Right lobe of liver (tissue), 6 donors: Measurements from ENCODE around the gene OR13C3. TPM values are rescaled to one million over a fixed set of nuclear protein-coding genes. Genes with fewer than 3 reads are reported as not detected.

ENCODE experiments used
- ATAC-seq, 4 donors: fragments of 200-7000 bp; cut with Tn5 transposase; one replicate each; pipeline ENCODE4 v1.9.1; 2020; ENCODE audit warnings: mild to moderate bottlenecking in 4 of 4, moderate library complexity in 4 of 4
- DNase-seq, 3 donors: peaks; one replicate each; pipeline ENCODE4 v3.0.0-alpha.2; 2020
- H3K27ac ChIP-seq, 3 donors: fragments of 200-600 bp; one replicate each; pipeline ENCODE4 v1.8.0; 2022
- H3K27me3 ChIP-seq, 2 donors: fragments of 200-600 bp; one replicate each; pipeline ENCODE4 v1.8.0; 2022
- H3K36me3 ChIP-seq, 4 donors: fragments of 200-600 bp; sonication (generic) in 1 of 4; one replicate each; pipeline versions ENCODE4 v1.5.1 to v1.8.0; 2017 to 2022; ENCODE audit warnings: control low read depth in 1 of 4
- H3K4me1 ChIP-seq, 4 donors: fragments of 200-600 bp; sonication (generic) in 1 of 4; one replicate each; pipeline versions ENCODE4 v1.5.1 to v1.8.0; 2017 to 2022; ENCODE audit warnings: control low read depth in 1 of 4
- H3K4me3 ChIP-seq, 3 donors: fragments of 200-600 bp; one replicate each; pipeline ENCODE4 v1.8.0; 2022
- H3K9me3 ChIP-seq, 4 donors: fragments of 200-600 bp; sonication (generic) in 1 of 4; one replicate each; pipeline versions ENCODE4 v1.5.1 to v1.8.0; 2017 to 2022; ENCODE audit warnings: control low read depth in 1 of 4
- POLR2A ChIP-seq: fragments of 450-650 bp; IDR thresholded peaks from one replicate; pipeline ENCODE4 v1.6.1; 2017; ENCODE audit warnings: antibody characterized with exemption, mild to moderate bottlenecking
- WGBS: methylation state at CpG from one replicate; pipeline ENCODE4 v1.1.6; 2018; ENCODE audit warnings: low coverage, low lambda C conversion rate; ENCODE audit not compliant: insufficient coverage; ENCODE audit errors: missing lambda C conversion rate; 5-methylcytosine and 5-hydroxymethylcytosine counted together
- intact Hi-C, 2 donors: fragments of 100-400 bp; cut with DNase I; formaldehyde crosslinking; loops; one replicate each; pipeline versions ENCODE4 v1.11.2 to v1.14.1; 2022
- total RNA-seq, 6 experiments: library from RNA; depleted of rRNA in 2 of 6; stranded (reverse); fragments of >200 nt in 2 of 6; fragmentation: NEBNext Ultra II Directional in 3 of 6; extraction: Animal tissue kit (Norgen Biotek cat#: 25700) in 3 of 6; gene quantifications; one replicate each; pipeline versions ENCODE4 v1.1.0 to v1.2.4, GENCODE V29; 2016 to 2023
- TF ChIP-seq, protein P1 (sequence below), 4 donors: fragments of 200-600 bp in 3 of 4; fragments of 450-650 bp in 1 of 4; IDR thresholded peaks; one replicate each; pipeline versions ENCODE4 v1.5.1 to v1.8.0; 2016 to 2022; ENCODE audit warnings: antibody characterized with exemption in 4 of 4, mild to moderate bottlenecking in 2 of 4
- donor health status: DM: no; HTN: yes; CAD: no.
- donor health status: DM: no; HTN: no; CAD: no.
- donor health status: DM: no; HTN: no; CAD: no.
- donor health status: DM: no; HTN: yes; CAD: no.
- donor health status: DM: no; HTN: yes; CAD: no.

Gene OR13C3
- total RNA-seq, 6 experiments from 2014 or later: not detected

DNA sequence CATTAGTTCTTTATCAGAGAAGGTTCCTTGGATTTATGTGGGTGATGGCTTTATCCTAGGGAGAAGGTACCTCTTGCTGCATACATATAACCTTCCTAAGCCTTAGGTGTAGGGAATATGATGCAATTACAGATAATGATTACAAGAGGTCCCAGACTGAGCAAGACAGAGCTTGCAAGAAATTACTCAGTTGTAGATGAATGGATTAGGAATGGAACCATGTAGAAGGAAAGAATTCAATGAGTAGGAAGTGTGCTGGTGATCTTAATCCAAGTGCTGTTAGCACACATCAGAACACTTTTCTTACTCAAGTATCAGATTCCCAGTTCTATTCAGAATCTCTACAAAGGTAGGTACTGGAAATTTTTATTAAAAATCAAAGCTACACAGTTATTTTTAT, 30.1 kb downstream of the OR13C3 start:
- H3K36me3 ChIP-seq: no peaks in the 10 kb centered on the region
- TF ChIP-seq, protein P1, sequence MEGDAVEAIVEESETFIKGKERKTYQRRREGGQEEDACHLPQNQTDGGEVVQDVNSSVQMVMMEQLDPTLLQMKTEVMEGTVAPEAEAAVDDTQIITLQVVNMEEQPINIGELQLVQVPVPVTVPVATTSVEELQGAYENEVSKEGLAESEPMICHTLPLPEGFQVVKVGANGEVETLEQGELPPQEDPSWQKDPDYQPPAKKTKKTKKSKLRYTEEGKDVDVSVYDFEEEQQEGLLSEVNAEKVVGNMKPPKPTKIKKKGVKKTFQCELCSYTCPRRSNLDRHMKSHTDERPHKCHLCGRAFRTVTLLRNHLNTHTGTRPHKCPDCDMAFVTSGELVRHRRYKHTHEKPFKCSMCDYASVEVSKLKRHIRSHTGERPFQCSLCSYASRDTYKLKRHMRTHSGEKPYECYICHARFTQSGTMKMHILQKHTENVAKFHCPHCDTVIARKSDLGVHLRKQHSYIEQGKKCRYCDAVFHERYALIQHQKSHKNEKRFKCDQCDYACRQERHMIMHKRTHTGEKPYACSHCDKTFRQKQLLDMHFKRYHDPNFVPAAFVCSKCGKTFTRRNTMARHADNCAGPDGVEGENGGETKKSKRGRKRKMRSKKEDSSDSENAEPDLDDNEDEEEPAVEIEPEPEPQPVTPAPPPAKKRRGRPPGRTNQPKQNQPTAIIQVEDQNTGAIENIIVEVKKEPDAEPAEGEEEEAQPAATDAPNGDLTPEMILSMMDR (IDR thresholded peaks at IDR 0.05): no peak
- no peak for TF ChIP-seq POLR2A
- no peak for DNase-seq

DNA sequence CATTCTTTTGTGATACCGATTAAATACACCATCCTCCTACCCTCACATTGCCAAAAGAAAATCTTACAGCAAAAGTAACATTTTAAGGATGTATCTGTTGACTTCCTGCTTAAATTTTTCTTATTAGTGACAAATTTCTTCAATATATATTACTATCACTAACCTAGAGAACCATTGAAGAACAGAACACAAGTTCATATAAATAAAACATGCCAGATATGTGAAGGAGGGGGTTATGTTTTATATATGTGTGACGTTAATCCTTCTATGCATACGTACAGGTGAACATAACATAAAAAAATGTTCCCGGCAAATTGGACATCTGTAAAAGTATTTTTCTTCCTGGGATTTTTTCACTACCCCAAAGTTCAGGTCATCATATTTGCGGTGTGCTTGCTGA, 32.7 kb downstream of the OR13C3 start, which contains the start of gene OR13F1:
Gene OR13F1, plus strand, starts transcription at position 301 of the 400 bp plus-strand sequence. Its CDS starts 0 bp downstream, at position 301.
- no peak for DNase-seq
- ATAC-seq: no peak
- Histone ChIP-seq H3K27me3 (no peaks in the 10 kb centered on the region), H3K27ac (no peak within 1 kb of the TSS), H3K36me3 (no peaks in the 10 kb centered on the region), H3K4me3 (no peak within 1 kb of the TSS), H3K4me1 (no peaks in the 10 kb centered on the region), H3K9me3 (no peaks in the 10 kb centered on the region)
- WGBS: 71% methylated on average over 5 of the region's 5 CpGs
- intact Hi-C loops: loop anchor here in 1 of 2 donors (10.0 kb wide), 1 partner anchor 61 kb away; the partner anchor contains the start of gene OR13C8
- TF ChIP-seq, protein P1 (IDR thresholded peaks at IDR 0.05): no peak
- no peak for TF ChIP-seq POLR2A

More for the DNA sequence above, 30.1 kb downstream of the OR13C3 start:
- no peaks in the 10 kb centered on the region for H3K27me3 ChIP-seq
- no peaks in the 10 kb centered on the region for H3K9me3 ChIP-seq
- ATAC-seq: no peak
- no peaks in the 10 kb centered on the region for H3K4me1 ChIP-seq
- H3K27ac ChIP-seq: no peak overlapping the region
- intact Hi-C loops: loop anchor here in 1 of 2 donors (10.0 kb wide), 1 partner anchor 58 kb away; the partner anchor contains the start of gene OR13C8
- no peak overlapping the region for H3K4me3 ChIP-seq

DNA sequence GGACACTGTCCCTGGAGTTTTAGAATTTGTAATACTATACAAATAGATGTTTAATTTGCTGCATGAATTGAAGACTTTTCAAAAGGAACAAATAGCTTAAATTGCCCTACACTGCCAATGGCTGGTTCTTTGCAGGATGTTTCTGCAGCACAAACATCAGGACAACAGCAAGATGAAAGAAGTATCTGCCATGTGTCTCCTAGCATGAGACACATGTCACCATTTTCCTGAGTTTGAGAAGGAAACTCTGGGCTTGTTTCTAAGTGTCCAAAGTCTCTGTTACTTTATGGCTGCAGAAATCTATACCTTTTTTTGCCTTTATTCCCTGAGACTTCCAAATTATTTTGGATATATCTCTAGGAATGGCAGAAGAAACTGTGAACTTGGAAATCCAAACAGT, 33.2 kb downstream of the OR13C3 start:
- intact Hi-C loops: loop anchor here in 1 of 2 donors (10.0 kb wide), 1 partner anchor 61 kb away; the partner anchor contains the start of gene OR13C8
- no peak overlapping the region for H3K27ac ChIP-seq
- no peaks in the 10 kb centered on the region for H3K27me3 ChIP-seq
- H3K9me3 ChIP-seq: no peaks in the 10 kb centered on the region
- ATAC-seq (no peak), DNase-seq (no peak)
- TF ChIP-seq POLR2A: no peak
- TF ChIP-seq, protein P1 (IDR thresholded peaks at IDR 0.05): no peak
- no peaks in the 10 kb centered on the region for H3K36me3 ChIP-seq
- no peaks in the 10 kb centered on the region for H3K4me1 ChIP-seq
- no peak overlapping the region for H3K4me3 ChIP-seq

DNA sequence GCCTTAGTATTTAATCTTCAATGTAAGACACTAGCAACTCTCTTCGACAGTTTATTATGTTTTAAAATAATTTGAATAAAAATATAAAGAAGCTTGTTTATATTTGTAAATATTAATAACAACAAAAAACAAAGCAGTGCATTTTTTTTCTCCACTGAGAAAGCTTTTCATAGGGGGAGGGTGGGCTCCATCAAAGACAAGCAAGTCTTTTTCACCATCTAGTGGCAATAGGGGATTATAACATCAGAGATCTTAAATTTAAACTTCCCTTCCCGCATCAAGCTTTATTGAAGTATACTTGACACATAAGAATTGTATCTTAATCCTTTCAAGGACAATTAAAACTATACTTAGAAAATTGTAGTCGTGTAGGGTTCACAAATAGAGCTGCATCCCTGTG, 41.8 kb downstream of the OR13C3 start:
- Histone ChIP-seq H3K36me3 (no peaks in the 10 kb centered on the region), H3K9me3 (no peaks in the 10 kb centered on the region), H3K27ac (no peak overlapping the region), H3K27me3 (no peaks in the 10 kb centered on the region), H3K4me3 (no peak overlapping the region), H3K4me1 (no peaks in the 10 kb centered on the region)
- no peak for DNase-seq
- intact Hi-C loops: no loop called here
- TF ChIP-seq, protein P1 (IDR thresholded peaks at IDR 0.05): peak in 2 of 4 donors; percentile 8 to 21
- TF ChIP-seq POLR2A: no peak
- WGBS: 37% methylated on average over 3 of the region's 3 CpGs
- no peak for ATAC-seq

Other genes starting within 250 kb of the OR13C3 start
- not detected for gene OR13F1, start 32.6 kb downstream of the OR13C3 start, total RNA-seq
- not detected for gene OR13C4, start 9.6 kb downstream of the OR13C3 start, total RNA-seq
- not detected for gene OR13C8, start 32.3 kb upstream of the OR13C3 start, total RNA-seq
- not detected for gene OR13C5, start 62.6 kb upstream of the OR13C3 start, total RNA-seq
- 1 to 10 TPM in 1 of 6 experiments, under 1 TPM in 1, not detected in 4; 0.40 to 1.0 TPM for gene OR13C2, start 68.8 kb upstream of the OR13C3 start, total RNA-seq
- gene OR13C9, start 81.3 kb upstream of the OR13C3 start, total RNA-seq: under 1 TPM in 1 of 6 experiments, not detected in 5; 0.29 TPM
- not detected for gene OR13D1, start 157.7 kb upstream of the OR13C3 start, total RNA-seq
- 10 to 100 TPM; 16.8 to 28.1 (median 22.4) TPM for gene NIPSNAP3A, start 210.8 kb upstream of the OR13C3 start, total RNA-seq
- under 1 TPM; 0.29 to 0.99 (median 0.71) TPM for gene NIPSNAP3B, start 227.3 kb upstream of the OR13C3 start, total RNA-seq